ENCODE results near the gene LAMTOR4.

LAMTOR4 gene

GRCh38 chr7:100147278-100147677 lies 1.4 kb upstream of the LAMTOR4 start:
- TF ChIP-seq EP300 (IDR thresholded peaks at IDR 0.05; ENCODE audit: borderline replicate concordance) (no peak), FOXM1 (IDR thresholded peaks at IDR 0.05; ENCODE audit: borderline replicate concordance, low read depth) (no peak), USF1 (IDR thresholded peaks at IDR 0.05) (no peak), CREB1 (IDR thresholded peaks at IDR 0.05; ENCODE audit: low read depth) (no peak), TCF12 (IDR thresholded peaks at IDR 0.05; ENCODE audit: low read depth) (no peak), RAD21 (IDR thresholded peaks at IDR 0.05; ENCODE audit: low read depth) (no peak), TAF1 (IDR thresholded peaks at IDR 0.05; ENCODE audit: low read depth) (no peak), NFIC (IDR thresholded peaks at IDR 0.05) (no peak), YY1 (IDR thresholded peaks at IDR 0.05; ENCODE audit: low read depth) (no peak), MAX (IDR thresholded peaks at IDR 0.05) (no peak), TEAD4 (IDR thresholded peaks at IDR 0.05) (no peak), EGR1 (IDR thresholded peaks at IDR 0.05) (no peak), ZBTB7A (IDR thresholded peaks at IDR 0.05; ENCODE audit: low read depth) (no peak), CEBPB (IDR thresholded peaks at IDR 0.05) (no peak)
- TF ChIP-seq, protein P1, sequence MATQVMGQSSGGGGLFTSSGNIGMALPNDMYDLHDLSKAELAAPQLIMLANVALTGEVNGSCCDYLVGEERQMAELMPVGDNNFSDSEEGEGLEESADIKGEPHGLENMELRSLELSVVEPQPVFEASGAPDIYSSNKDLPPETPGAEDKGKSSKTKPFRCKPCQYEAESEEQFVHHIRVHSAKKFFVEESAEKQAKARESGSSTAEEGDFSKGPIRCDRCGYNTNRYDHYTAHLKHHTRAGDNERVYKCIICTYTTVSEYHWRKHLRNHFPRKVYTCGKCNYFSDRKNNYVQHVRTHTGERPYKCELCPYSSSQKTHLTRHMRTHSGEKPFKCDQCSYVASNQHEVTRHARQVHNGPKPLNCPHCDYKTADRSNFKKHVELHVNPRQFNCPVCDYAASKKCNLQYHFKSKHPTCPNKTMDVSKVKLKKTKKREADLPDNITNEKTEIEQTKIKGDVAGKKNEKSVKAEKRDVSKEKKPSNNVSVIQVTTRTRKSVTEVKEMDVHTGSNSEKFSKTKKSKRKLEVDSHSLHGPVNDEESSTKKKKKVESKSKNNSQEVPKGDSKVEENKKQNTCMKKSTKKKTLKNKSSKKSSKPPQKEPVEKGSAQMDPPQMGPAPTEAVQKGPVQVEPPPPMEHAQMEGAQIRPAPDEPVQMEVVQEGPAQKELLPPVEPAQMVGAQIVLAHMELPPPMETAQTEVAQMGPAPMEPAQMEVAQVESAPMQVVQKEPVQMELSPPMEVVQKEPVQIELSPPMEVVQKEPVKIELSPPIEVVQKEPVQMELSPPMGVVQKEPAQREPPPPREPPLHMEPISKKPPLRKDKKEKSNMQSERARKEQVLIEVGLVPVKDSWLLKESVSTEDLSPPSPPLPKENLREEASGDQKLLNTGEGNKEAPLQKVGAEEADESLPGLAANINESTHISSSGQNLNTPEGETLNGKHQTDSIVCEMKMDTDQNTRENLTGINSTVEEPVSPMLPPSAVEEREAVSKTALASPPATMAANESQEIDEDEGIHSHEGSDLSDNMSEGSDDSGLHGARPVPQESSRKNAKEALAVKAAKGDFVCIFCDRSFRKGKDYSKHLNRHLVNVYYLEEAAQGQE (IDR thresholded peaks at IDR 0.05; ENCODE audit: low read depth): no peak

GRCh38 chr7:100148225-100148558 lies 526 bp upstream of the LAMTOR4 start:
- TF ChIP-seq MAX (IDR thresholded peaks at IDR 0.05) (no peak), TCF12 (IDR thresholded peaks at IDR 0.05; ENCODE audit: low read depth) (no peak), TEAD4 (IDR thresholded peaks at IDR 0.05) (no peak), CREB1 (IDR thresholded peaks at IDR 0.05; ENCODE audit: low read depth) (no peak), RAD21 (IDR thresholded peaks at IDR 0.05; ENCODE audit: low read depth) (no peak), CEBPB (IDR thresholded peaks at IDR 0.05) (no peak), EGR1 (IDR thresholded peaks at IDR 0.05) (no peak), FOXM1 (IDR thresholded peaks at IDR 0.05; ENCODE audit: borderline replicate concordance, low read depth) (no peak), EP300 (IDR thresholded peaks at IDR 0.05; ENCODE audit: borderline replicate concordance) (no peak)
- TF ChIP-seq, protein P1 (IDR thresholded peaks at IDR 0.05; ENCODE audit: low read depth): no peak

DNA sequence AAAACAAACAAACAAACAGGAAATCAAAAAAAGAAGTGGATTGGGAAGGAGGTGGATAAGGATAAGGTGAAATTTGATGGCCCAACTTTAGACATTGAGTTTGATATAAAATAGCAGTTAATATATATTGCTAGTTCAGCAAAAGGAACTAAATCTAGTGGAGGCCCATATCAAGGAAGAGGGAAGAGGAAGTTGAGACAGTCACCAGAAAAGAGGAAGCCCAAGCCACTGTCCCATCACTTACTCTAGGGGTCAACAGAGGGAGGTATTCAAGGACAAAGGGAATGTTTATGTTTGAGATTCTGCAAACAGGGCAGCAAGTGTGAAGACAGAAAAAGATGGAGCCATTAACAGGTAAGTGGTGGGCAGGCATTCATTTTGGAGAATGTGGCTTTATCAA lies 3.7 kb downstream of the LAMTOR4 start:
- no peak for TF ChIP-seq TCF12 (IDR thresholded peaks at IDR 0.05; ENCODE audit: low read depth)
- no peak for TF ChIP-seq EP300 (IDR thresholded peaks at IDR 0.05; ENCODE audit: borderline replicate concordance)
- no peak for TF ChIP-seq FOXM1 (IDR thresholded peaks at IDR 0.05; ENCODE audit: borderline replicate concordance, low read depth)
- no peak for TF ChIP-seq CREB1 (IDR thresholded peaks at IDR 0.05; ENCODE audit: low read depth)
- TF ChIP-seq, protein P1 (IDR thresholded peaks at IDR 0.05; ENCODE audit: low read depth): no peak
- TF ChIP-seq TAF1 (IDR thresholded peaks at IDR 0.05; ENCODE audit: low read depth): no peak
- TF ChIP-seq NFIC (IDR thresholded peaks at IDR 0.05): no peak
- no peak for TF ChIP-seq RAD21 (IDR thresholded peaks at IDR 0.05; ENCODE audit: low read depth)
- TF ChIP-seq CEBPB (IDR thresholded peaks at IDR 0.05): no peak
- TF ChIP-seq EGR1 (IDR thresholded peaks at IDR 0.05): no peak
- no peak for TF ChIP-seq YY1 (IDR thresholded peaks at IDR 0.05; ENCODE audit: low read depth)
- no peak for TF ChIP-seq USF1 (IDR thresholded peaks at IDR 0.05)
- no peak for TF ChIP-seq ZBTB7A (IDR thresholded peaks at IDR 0.05; ENCODE audit: low read depth)
- TF ChIP-seq MAX (IDR thresholded peaks at IDR 0.05): no peak
- TF ChIP-seq TEAD4 (IDR thresholded peaks at IDR 0.05): no peak

DNA sequence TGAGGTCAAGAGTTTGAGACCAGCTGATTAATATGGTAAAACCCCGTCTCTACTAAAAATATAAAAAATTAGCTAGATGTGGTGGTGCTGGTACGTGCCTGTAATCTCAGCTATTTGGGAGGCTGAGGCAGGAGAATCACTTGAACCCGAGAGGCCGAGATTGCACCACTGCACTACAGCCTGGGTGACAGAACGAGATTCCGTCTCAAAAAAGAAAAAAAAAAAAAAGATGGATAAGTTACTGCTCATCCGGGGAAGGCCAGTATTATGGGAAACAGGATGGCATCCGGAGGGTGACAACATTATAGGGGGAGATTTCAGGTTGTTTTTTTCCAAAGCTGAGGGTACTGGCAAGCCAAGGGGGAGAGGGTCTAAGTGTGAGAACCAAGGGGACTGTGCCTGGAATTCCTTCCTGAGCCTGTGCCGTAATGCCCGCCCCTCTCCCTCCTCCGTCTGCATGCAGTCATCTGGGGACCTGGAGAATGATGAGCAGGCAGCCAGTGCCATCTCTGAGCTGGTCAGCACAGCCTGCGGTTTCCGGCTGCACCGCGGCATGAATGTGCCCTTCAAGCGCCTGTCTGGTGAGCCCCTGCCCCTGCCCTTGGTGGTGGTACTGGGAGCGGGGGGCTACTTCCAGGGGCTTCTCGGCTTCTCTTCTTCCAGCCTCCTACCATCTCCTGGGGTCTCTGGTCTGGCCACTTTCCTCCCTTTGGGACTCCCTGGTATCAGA lies 4.4 kb downstream of the LAMTOR4 start:
- TF ChIP-seq NFIC (IDR thresholded peaks at IDR 0.05) (no peak), EP300 (IDR thresholded peaks at IDR 0.05; ENCODE audit: borderline replicate concordance) (no peak), YY1 (IDR thresholded peaks at IDR 0.05; ENCODE audit: low read depth) (no peak), RAD21 (IDR thresholded peaks at IDR 0.05; ENCODE audit: low read depth) (no peak), TEAD4 (IDR thresholded peaks at IDR 0.05) (no peak), ZBTB7A (IDR thresholded peaks at IDR 0.05; ENCODE audit: low read depth) (no peak), CEBPB (IDR thresholded peaks at IDR 0.05) (no peak), CREB1 (IDR thresholded peaks at IDR 0.05; ENCODE audit: low read depth) (no peak), FOXM1 (IDR thresholded peaks at IDR 0.05; ENCODE audit: borderline replicate concordance, low read depth) (no peak), TAF1 (IDR thresholded peaks at IDR 0.05; ENCODE audit: low read depth) (no peak), MAX (IDR thresholded peaks at IDR 0.05) (no peak), USF1 (IDR thresholded peaks at IDR 0.05) (no peak), TCF12 (IDR thresholded peaks at IDR 0.05; ENCODE audit: low read depth) (no peak), EGR1 (IDR thresholded peaks at IDR 0.05) (no peak)
- TF ChIP-seq, protein P1 (IDR thresholded peaks at IDR 0.05; ENCODE audit: low read depth): no peak

Data from Ishikawa (cell line).